Smooth muscle cell (in vitro differentiated cells): ENCODE data around the gene BCL2L11. TPM values are rescaled to one million over a fixed set of nuclear protein-coding genes. Genes with fewer than 3 reads are reported as not detected.

Source experiments
- DNase-seq: peaks from one replicate; lab custom pipeline; 2025; ENCODE audit not compliant: unreplicated experiment; lab: John Stamatoyannopoulos, UW
- H2AFZ ChIP-seq: fragments of 200-600 bp; sonication (generic); 2 replicates; pipeline ENCODE4 v1.6.0; 2016; ENCODE audit warnings: antibody characterized with exemption, low read depth, mild to moderate bottlenecking
- H3F3A ChIP-seq: fragments of 200-600 bp; sonication (generic); 2 replicates; pipeline ENCODE4 v1.6.0; 2017; ENCODE audit warnings: antibody characterized with exemption, low read depth
- H3K27ac ChIP-seq: fragments of 200-600 bp; sonication (generic); 2 replicates; pipeline ENCODE4 v1.5.1; 2016; ENCODE audit warnings: low read depth, mild to moderate bottlenecking
- H3K27me3 ChIP-seq: fragments of 200-600 bp; sonication (generic); 2 replicates; pipeline ENCODE4 v1.6.1; 2016; ENCODE audit warnings: low read depth, mild to moderate bottlenecking
- H3K36me3 ChIP-seq: fragments of 200-600 bp; sonication (generic); 2 replicates; pipeline ENCODE4 v1.5.1; 2016; ENCODE audit warnings: low read depth
- H3K4me1 ChIP-seq: fragments of 200-600 bp; sonication (generic); 2 replicates; pipeline ENCODE4 v1.5.1; 2016; ENCODE audit warnings: low read depth
- H3K4me2 ChIP-seq: fragments of 200-600 bp; sonication (generic); 2 replicates; pipeline ENCODE4 v1.6.0; 2016; ENCODE audit warnings: mild to moderate bottlenecking
- H3K4me3 ChIP-seq: fragments of 200-600 bp; sonication (generic); 2 replicates; pipeline ENCODE4 v1.5.1; 2016; ENCODE audit warnings: mild to moderate bottlenecking
- H3K79me2 ChIP-seq: fragments of 200-600 bp; sonication (generic); 2 replicates; pipeline ENCODE4 v1.6.0; 2016; ENCODE audit warnings: low read depth, mild to moderate bottlenecking
- H3K9ac ChIP-seq: fragments of 200-600 bp; sonication (generic); 2 replicates; pipeline ENCODE4 v1.6.0; 2016; ENCODE audit warnings: low read depth
- H3K9me3 ChIP-seq: fragments of 200-600 bp; sonication (generic); replicated peaks from 2 replicates; pipeline ENCODE4 v1.5.1; 2016; ENCODE audit warnings: low read depth
- H4K20me1 ChIP-seq: fragments of 200-600 bp; sonication (generic); 2 replicates; pipeline ENCODE4 v1.6.0; 2016; ENCODE audit warnings: low read depth
- WGBS: methylation state at CpG from one replicate; pipeline ENCODE4 v1.1.7; 2016; ENCODE audit warnings: low lambda C conversion rate; 5-methylcytosine and 5-hydroxymethylcytosine counted together
- polyA plus RNA-seq: library from polyadenylated mRNA; unstranded; fragments of >200 nt; fragmentation: Nextera tagmentation; extraction: Ambion mirVana; gene quantifications from 2 replicates; pipeline ENCODE4 v1.2.1, GENCODE V29; 2016
- total RNA-seq: library from RNA; depleted of rRNA; stranded (reverse); fragments of >200 nt; gene quantifications from 2 replicates; pipeline ENCODE4 v1.2.3, GENCODE V29; 2014
- TF ChIP-seq, protein P1 (sequence below): fragments of 200-600 bp; sonication (generic); IDR thresholded peaks from 2 replicates; pipeline ENCODE4 v1.5.1; 2017; ENCODE audit warnings: borderline replicate concordance, mild to moderate bottlenecking, antibody characterized with exemption; ENCODE audit not compliant: insufficient read depth, poor library complexity, severe bottlenecking

BCL2L11 gene
- total and polyA plus RNA-seq, 2 experiments from 2014 or later, result 4.9 to 10.0 TPM

DNA sequence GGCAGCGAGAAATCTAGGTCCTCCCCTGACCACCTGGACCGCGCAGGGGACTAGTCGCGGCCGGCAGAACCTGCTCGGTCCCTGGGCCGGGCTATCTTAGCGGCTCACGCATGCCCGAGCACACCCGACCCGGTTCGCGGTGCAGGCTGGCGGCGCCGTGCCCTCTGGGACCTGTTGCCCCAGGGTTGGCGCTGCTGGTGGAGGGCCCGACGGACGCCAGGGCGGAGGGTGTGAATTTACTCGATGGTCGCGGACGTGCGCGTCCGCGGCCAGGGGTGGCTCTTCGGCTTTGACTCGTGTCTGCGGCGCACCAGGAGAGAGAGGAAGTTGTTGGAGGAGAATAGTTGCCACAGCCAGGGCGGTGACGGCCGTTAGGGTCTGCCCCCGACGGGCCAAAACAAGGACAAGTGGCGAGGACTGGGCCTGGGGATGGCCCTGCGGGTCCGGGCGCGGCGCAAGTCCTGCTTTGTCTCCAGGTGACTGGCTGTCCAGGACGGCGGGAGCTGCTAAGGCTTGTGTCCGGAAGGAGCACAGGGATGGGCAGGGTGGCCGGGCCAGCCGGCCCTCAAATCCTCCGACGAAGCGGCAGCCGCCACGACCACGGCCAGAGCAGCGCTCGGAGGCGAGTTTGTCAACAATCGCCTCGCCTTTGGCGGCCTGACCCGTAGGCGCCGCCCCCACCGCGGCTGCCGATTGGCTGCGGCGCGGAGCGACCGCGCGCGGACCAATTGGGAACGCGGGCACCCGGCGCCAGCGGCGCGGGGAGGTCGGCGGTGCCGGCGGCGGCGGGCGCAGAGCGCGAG, 1.3 kb downstream of the BCL2L11 start:
- no peak for DNase-seq
- Histone ChIP-seq H3K27me3 (peaks cover 12% of the 10 kb centered on the region), H3K4me2 (peak overlapping the region; percentile 99), H3K9me3 (no peaks in the 10 kb centered on the region), H3K79me2 (peaks cover 52% of the 10 kb centered on the region), H2AFZ (peak overlapping the region; percentile 83), H3K4me1 (peaks cover 28% of the 10 kb centered on the region), H4K20me1 (peaks cover 53% of the 10 kb centered on the region), H3F3A (no peaks in the 10 kb centered on the region), H3K4me3 (peak overlapping the region; percentile 88), H3K36me3 (peaks cover 6% of the 10 kb centered on the region), H3K27ac (no peak overlapping the region), H3K9ac (peak overlapping the region; percentile 53)
- 1% methylated on average over 90 of the region's 93 CpGs for WGBS
- TF ChIP-seq, protein P1, sequence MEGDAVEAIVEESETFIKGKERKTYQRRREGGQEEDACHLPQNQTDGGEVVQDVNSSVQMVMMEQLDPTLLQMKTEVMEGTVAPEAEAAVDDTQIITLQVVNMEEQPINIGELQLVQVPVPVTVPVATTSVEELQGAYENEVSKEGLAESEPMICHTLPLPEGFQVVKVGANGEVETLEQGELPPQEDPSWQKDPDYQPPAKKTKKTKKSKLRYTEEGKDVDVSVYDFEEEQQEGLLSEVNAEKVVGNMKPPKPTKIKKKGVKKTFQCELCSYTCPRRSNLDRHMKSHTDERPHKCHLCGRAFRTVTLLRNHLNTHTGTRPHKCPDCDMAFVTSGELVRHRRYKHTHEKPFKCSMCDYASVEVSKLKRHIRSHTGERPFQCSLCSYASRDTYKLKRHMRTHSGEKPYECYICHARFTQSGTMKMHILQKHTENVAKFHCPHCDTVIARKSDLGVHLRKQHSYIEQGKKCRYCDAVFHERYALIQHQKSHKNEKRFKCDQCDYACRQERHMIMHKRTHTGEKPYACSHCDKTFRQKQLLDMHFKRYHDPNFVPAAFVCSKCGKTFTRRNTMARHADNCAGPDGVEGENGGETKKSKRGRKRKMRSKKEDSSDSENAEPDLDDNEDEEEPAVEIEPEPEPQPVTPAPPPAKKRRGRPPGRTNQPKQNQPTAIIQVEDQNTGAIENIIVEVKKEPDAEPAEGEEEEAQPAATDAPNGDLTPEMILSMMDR, result no peak

DNA sequence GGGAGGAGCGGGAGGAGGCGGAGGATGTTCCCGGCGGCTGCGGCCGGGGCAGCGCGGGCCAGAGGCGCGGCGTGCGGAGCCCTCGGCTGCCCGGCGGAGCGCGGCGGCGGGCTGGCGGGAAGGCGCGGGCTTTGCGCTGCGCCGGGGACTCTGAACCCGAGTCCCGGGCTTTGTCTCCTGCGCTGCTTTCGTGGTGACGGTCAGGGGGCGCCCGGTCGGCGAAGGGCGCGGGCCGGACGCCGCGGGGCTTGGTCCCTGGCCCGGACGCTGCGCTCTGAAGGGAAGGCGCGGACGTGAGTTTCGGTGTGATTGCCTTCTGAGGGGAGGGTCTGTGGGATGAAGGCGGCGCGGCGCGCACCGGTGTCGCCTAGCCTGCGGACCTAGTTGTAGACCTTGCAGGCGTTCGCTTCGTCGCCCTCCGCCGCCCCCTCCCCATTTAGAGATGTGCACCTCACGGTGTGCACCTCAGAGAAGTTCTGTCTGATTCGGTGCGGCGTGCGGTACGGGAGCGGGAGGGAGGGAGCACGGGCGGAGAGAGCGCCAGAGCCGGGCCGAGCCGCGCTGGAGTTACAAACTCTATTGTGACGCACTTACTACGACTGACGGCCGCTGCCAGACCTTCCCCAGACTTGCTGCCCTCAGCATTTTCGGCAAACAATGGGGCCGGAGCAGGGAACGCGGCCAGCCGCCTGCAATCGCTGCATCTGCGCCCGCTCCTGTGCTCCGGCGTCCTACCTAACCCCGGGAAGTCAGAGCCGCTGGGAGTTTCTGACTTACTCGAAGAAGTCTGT, 2.1 kb downstream of the BCL2L11 start:
- peaks cover 21% of the 10 kb centered on the region for H3K4me1 ChIP-seq
- peak overlapping the region; percentile 98 for H3K4me2 ChIP-seq
- peak overlapping the region; percentile 90 for H3K4me3 ChIP-seq
- peaks cover 12% of the 10 kb centered on the region for H3K27me3 ChIP-seq
- H3K36me3 ChIP-seq, result peaks cover 6% of the 10 kb centered on the region
- H3K79me2 ChIP-seq, result peaks cover 52% of the 10 kb centered on the region
- peak overlapping the region; percentile 84 for H3K9ac ChIP-seq
- no peak for DNase-seq
- no peaks in the 10 kb centered on the region for H3K9me3 ChIP-seq
- peaks cover 53% of the 10 kb centered on the region for H4K20me1 ChIP-seq
- H2AFZ ChIP-seq, result peak overlapping the region; percentile 90
- no peaks in the 10 kb centered on the region for H3F3A ChIP-seq
- WGBS, result under 1% methylated on average over 77 of the region's 92 CpGs
- TF ChIP-seq, protein P1, result no peak
- peak overlapping the region; percentile 71 for H3K27ac ChIP-seq

DNA sequence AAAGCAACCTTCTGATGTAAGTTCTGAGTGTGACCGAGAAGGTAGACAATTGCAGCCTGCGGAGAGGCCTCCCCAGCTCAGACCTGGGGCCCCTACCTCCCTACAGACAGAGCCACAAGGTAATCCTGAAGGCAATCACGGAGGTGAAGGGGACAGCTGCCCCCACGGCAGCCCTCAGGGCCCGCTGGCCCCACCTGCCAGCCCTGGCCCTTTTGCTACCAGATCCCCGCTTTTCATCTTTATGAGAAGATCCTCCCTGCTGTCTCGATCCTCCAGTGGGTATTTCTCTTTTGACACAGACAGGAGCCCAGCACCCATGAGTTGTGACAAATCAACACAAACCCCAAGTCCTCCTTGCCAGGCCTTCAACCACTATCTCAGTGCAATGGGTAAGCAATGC, 3.0 kb downstream of the BCL2L11 start:
- H4K20me1 ChIP-seq, result peaks cover 56% of the 10 kb centered on the region
- TF ChIP-seq, protein P1, result no peak
- H3K4me3 ChIP-seq, result peak overlapping the region; percentile 90

More for the DNA sequence above, 3.0 kb downstream of the BCL2L11 start:
- DNase-seq, result no peak
- Histone ChIP-seq H3K9ac (no peak overlapping the region), H3K79me2 (peaks cover 53% of the 10 kb centered on the region), H3K4me2 (peak overlapping the region; percentile 98), H3K9me3 (no peaks in the 10 kb centered on the region), H3K4me1 (peaks cover 13% of the 10 kb centered on the region), H3K36me3 (peaks cover 6% of the 10 kb centered on the region), H3F3A (no peaks in the 10 kb centered on the region), H3K27ac (no peak overlapping the region), H3K27me3 (peaks cover 12% of the 10 kb centered on the region), H2AFZ (no peak overlapping the region)
- 79% methylated on average over 7 of the region's 7 CpGs for WGBS
